Breast epithelium (tissue), 3 donors: ENCODE data around the gene TMEM212.

Experiments used
- CTCF ChIP-seq, 3 donors: fragments of 450-650 bp; IDR thresholded peaks; one replicate each; pipeline ENCODE4 v1.5.1; 2016 to 2017; ENCODE audit warnings: antibody characterized with exemption in 3 of 3, mild to moderate bottlenecking in 3 of 3, moderate library complexity in 3 of 3
- POLR2A ChIP-seq: fragments of 450-650 bp; IDR thresholded peaks from one replicate; pipeline ENCODE4 v1.6.1; 2016; ENCODE audit warnings: antibody characterized with exemption, mild to moderate bottlenecking, moderate library complexity
- POLR2AphosphoS5 ChIP-seq, 3 donors: sonication (generic); formaldehyde crosslinking; IDR thresholded peaks; one replicate each; pipeline ENCODE4 v1.6.1; 2017; ENCODE audit warnings: antibody characterized with exemption in 3 of 3

- TF ChIP-seq POLR2AphosphoS5 (IDR thresholded peaks at IDR 0.05) (no peak), CTCF (IDR thresholded peaks at IDR 0.05) (no peak), POLR2A (no peak)
Measured at GRCh38 chr3:171895291-171895690, 52.1 kb downstream of the TMEM212 start.
